GM19328 (cell line): Measurements from ENCODE around the gene DIPK1A.

ENCODE experiments used
- ATAC-seq: cut with Tn5 transposase; IDR thresholded peaks from one replicate; pipeline ENCODE4 v1.9.1; 2021; ENCODE audit warnings: mild to moderate bottlenecking, moderate library complexity; ENCODE audit not compliant: unreplicated experiment

Gene DIPK1A

DNA sequence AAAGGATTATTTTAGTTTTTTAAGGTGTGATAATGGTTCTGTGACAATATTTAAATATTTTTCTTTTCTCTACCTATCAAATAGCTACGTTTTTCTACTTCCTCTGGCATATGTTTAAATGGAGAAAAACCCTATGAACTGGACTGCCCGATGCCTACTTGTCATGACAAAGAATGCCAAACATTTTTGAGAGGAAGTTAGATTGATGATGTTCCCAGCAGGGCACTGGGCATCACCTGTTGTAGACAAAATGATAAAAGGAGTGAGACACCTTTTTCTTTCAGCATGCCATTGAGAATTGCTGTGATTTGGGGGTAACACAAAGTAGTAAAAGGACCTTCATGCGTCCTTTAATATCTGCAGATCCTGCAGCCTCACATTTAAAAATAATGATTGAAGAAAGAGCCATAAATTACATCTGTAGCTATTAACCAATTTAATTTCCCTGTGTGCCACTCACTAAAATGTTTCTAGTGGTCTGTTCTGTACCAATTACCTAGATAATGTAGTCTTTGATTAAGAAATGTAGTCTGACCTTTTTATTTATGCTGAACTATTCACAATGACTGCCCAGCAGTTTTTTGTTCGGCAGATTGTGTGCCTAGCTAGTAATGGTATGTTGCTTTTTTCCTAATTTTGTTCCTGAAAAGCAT lies 81.8 kb downstream of the DIPK1A start:
- no peak for ATAC-seq

DNA sequence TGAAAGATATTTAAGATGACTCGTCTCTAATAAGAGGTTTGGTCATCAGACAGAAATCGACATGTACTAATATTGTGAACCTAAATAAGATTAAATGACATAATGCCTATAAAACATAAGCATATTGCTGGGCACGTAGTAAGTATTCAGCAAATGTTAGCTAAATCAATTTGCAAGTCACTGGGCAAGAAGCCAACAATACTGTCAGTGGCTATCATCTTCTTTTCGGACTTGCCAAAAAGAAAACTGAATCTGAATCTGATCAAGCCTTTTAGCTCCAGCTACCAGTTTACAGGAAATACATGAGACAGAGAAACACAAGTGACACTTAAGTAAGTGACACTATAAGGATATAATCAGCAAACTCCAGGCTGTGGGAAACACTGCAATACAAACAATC lies 83.5 kb downstream of the DIPK1A start:
- ATAC-seq: no peak

DNA sequence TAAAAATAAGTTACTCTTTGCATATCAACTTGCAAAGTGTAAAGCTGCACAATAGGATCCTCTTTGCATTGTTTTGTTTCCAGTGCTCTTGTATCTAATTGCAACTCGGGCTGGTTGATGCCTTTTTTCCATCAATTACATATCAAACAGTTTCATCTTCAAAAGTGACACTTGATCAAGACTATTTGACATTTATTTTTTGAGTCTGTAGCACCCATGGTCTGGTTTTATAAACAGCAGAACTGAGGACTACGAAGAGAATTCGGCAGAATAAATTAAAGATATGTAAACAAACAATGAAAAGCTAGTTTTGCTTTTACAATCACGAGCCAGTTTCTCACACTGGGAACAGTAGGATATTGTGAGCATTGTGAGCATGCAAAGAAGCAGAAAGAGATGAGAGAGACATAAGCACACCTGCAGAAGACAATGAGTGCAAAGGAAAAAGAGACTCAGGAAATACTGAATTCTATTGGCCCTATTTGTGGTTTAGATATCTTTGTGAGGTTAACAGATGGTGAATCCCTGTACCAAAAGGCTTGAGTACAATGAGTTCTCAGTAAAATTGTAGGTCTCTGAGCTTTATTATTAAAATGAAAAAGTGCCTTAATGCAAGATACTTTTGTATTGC lies 84.1 kb downstream of the DIPK1A start:
- ATAC-seq: no peak

DNA sequence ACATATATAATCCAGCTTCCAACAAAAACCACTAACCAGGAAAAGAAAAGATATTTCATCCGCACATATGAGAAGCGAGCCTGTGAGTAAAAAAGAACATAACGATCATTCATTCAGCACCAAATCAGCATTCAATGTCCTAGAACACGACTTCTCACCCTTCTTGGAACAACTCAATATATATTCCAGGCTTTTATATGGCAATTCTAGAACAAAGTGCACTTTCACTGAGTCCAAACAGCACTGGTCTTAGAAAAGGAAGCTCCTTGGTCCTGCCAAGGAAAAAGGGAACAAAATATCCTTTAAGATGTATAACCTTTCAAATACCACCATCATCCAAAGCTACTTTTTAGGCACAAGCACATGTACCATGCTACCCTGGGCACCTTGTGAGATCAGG lies 84.9 kb downstream of the DIPK1A start:
- ATAC-seq: no peak

DNA sequence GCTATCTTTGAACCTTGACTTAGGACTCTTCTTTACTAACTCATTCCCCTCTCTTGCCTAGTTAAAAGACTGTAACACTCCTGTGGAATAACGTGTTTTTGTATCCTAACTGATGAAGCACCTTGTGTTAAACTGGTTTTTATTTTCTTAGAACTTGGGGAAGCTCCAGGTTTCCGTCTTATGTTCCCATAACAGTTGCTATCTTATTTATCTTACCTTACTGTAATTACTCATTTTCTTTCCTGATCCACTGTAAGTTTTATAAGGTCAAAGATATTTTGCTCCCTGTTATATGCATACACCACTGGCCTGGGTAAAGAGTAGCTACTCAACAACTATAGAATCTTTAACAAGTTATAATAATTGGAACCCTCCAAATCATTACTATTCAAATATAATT lies 86.3 kb downstream of the DIPK1A start:
- no peak for ATAC-seq

DNA sequence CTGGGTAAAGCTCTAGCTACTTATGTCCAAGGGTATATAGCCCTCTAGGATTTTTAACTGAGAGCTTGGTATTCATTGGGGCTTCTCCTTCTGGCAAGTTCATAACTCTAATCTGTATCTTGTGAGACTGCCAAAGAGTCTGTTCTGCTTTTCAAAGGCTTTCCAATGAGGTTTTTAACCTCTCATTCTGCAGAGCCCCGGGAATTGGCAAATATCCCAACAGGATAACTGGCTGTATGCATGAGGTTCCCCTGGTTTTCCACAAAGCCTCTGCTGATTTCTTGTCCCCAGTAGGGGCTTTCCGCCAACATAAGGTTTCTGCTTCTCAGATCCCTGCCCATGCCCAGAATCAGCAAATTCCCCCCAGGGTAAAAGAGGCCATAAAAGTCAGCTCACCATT lies 88.5 kb downstream of the DIPK1A start:
- no peak for ATAC-seq

DNA sequence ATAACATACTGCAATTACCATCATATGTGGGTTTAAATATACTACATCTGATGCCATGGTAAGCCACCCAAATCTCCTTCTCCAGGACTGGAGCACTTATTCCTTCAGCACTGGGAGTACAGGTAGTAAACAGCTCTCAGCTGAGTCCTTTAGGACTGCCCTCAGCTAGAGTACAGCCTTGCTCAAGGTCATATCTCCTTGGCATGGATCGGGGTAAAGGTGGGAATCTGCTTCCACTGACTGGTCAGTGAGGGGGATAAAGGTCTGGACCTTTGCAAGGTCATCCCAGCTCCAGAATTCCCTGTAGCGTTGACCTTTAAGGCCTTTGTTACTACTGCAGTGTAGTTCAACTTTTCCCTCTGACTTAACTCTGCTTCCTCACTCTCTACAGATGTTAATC lies 90.7 kb downstream of the DIPK1A start:
- ATAC-seq: no peak

DNA sequence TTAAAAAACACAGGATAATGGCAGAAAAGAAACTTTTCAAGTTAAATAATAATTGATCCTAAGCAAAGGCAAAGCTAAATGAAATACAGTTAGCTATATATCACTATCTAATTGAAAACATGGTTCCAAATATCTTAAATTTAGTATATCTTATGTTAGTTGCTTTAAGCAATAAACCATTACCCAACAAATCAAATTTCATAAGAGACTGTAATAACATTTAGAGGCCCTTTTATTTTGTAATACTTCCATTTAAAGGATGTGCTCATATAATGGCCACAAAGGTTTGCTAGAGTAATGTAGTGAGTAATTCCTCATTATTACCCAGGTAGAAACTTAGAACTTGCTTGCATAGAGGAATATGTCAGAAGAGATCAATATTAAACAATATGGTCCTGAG lies 97.1 kb downstream of the DIPK1A start:
- no peak for ATAC-seq

DNA sequence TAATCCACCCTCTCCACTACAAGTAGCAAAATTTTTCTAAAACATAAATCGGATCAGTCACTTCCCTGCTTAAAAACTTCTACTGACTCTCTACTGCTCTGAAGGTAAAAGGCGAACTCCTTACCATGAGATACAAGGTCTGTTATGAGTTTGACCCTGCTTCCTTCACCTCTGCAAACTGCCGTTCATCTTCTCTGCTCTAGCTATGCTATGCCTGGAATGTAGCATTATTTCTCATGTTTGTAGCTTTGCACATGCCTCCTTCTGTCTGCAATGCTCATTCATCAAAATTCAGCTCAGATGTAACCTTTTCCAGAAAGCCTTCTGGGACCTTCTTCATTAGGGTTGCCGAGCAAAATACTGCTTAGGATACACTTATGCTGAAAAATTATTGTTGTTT lies 98.7 kb downstream of the DIPK1A start:
- ATAC-seq: no peak

DNA sequence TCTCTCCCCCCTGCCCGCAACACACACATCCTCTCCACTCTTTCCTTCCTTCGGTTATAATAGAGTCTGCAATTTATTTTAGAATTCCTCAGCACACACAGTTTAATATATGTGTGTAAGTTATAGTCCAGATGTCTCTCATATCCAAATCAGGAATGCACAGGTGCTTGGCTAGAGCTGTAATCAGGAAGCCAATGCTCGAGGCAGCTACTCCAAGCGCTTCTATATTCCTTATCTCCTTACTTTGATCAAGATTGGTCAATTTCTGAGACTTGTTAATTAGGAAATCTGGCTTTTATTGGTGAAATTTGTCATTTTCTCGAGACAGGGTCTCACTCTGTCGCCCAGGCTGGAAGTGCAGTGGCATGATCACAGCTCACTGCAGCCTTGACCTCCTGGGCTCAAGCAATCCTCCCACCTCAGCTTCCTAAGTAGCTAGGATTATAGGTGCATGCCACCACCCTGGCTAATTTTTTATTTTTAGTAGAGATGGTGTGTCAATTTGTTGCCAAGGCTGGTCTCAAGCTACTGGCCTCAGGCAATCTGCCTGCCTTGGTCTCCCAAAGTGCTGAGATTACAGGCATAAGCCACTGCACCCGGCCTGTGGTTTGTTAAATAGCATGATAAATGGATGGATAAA lies 101.7 kb downstream of the DIPK1A start:
- no peak for ATAC-seq

DNA sequence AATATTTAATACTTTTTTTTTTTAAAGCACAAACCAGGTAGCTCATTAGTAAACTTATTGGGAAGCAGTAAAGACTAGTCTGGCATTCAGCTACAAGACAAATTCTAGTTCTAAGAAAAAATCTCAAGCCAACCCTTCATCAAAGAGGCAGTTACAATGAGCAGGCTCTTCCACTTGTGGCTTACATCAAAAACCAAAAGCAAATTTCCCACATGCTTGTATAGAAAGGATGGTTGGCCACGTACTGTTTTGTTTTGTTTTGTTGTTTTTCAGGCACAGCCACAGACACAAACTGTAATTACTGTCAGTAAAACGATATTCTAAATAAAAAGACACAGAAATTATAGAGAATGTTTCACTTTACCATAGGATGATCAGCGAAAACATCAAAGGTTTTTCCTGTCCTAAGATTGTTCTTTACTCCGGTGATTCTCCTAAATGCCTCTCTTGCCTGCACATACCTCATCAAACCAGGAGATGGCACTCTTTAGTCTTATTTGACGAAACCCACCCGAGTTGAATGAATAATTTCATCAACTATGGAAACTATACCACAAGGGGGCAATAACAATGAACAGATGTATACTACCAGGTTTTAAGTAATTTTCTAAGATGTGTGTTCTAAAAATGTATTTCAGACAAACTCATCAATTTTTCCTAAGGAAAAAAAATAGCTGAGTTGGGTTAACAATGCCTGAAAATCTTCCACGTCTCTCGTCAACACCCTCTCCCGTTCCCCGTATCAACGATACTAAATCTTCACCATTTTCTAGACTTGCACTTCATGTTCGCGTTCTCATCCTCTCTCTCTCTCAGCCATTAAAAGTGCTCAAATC lies 102.5 kb downstream of the DIPK1A start:
- ATAC-seq: no peak

DNA sequence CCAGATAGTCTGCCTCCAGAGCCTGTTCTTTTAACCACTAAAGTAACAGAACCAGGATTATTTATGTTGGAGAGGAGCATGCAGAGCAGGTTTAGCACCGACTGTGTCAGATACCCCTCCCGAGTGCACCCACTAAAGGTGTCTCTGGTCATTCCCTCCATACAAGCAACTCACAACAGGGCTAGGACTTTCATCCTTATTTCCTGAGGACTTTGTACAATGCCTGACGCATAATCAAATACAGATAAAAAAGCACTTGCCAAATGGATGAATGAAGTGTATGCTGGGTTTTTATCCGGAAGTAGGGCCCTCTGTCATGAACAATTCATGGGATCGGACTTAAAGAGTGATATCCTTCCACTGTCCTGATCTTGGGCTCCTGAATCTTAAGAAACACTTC lies 103.4 kb downstream of the DIPK1A start:
- no peak for ATAC-seq

DNA sequence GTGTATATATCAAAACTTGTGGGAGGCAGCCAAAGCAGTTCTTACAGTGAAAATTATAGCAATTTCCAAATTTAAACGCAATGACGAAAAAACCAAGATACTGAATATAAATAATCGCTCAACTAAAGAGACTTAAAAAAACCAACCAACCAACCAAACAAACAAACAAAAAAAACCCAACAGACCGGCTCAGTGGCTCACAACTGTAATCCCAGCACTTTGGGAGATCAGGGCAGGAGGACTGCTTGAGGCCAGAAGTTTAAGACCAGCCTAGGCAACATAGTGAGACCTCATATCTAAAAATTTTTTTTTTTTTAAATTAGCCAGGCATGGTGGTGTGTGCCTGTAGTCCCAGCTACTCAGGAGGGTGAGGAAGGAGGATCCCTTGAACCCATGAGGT lies 106.0 kb downstream of the DIPK1A start:
- no peak for ATAC-seq

DNA sequence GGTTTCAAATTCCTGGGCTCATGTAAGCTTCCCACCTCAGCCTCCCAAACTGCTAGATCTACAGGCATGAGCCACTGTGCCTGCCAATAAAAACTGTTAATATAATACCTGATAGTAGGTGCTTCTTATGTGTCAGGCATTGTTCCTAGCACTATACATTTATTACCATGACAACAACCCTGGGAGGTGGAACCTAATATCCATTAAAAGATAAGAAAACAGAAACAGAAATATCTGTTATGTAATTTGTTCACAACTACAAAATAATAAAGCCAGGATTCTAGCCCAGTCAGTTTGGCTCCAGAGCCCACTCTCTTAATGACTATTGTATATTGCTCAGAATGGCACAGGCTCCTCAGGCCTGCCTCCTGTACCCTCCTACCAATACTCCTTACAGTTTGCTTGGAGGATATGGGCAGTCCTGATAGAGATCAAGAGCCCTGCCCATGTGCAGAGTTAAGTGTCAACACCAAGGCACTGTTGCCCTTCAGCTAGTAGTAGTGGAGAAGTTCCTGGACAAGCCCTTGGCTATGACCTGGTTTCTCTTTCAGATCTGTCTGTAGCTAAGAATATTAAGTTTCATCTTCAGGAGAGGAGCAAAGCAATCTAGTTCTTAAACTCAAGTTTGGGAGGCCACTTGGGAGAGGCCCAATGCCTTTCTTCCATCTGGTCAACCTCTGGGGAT lies 107.0 kb downstream of the DIPK1A start:
- ATAC-seq: no peak

DNA sequence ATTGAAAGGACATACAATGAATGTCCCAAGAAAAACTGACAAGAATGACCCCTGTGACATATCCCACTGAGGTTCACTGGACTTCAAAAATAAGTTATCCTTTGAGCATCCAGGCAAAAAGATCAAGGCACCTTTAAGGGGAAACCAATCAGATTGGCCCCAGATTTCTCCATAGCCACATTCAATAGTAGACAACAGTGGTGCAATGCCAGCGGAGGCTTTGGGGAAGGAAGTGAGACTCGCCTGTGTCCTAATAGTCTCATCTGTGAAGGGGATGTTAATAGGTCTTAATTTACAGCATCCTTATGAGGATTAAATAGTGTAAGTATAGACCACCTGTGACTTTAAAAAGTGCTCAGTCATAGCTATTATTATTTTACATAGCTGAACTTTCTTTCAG lies 108.0 kb downstream of the DIPK1A start:
- ATAC-seq: no peak

DNA sequence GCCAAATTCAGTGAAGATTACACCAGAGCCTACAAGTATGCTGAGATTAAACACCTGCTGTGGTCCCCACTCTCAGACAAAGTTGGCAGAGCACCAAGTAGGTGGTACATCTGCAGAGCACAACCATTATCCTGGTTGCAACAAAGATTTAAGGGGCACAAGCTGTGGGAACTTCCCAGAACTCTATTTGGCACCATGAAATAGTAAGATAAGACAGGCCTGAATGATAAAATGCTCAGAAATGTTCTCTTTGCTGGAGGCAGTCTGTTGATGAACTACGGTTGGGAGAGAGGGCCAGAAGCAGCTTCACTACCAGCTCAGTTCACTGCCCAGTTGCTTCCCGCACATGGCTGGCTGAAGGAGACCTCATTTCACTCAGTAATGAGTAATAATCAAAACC lies 109.5 kb downstream of the DIPK1A start:
- no peak for ATAC-seq

DNA sequence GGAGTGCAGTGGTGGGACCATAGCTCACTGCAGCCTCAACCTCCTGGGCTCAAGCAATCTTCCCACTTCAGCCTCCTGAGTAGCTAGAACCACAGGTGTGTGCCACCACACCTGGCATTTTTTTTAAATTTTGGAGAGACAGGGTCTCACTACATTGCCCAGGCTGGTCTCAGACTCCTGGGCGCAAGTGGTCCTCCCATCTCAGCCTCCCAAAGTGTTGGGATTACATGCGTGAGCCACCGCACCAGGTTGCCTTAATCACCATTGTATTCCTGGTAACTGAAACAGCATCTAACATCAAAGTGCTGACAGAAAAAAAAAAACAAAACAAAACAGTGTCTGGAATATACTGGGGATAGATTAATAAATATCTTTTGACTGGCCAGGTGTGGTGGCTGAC lies 111.2 kb downstream of the DIPK1A start:
- ATAC-seq: no peak

DNA sequence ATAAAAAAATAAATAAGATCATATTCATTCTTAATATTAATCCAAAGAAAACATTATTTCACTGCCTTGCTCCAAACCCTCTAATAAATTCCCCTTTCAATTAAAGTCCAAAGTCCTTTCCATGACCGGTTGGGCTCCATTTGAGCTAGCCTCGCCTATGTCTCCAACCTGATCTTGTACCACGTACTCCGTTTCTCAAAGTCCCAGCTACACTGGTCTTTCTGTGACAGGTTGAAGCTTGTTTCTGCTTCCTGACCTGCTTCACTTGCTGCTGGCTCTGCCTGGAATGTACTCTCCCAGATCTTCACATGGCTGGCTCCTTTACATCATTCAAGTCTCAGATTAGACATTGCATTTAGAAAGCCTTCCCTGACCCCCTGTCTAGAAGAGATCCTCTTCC lies 113.1 kb downstream of the DIPK1A start:
- ATAC-seq: no peak

DNA sequence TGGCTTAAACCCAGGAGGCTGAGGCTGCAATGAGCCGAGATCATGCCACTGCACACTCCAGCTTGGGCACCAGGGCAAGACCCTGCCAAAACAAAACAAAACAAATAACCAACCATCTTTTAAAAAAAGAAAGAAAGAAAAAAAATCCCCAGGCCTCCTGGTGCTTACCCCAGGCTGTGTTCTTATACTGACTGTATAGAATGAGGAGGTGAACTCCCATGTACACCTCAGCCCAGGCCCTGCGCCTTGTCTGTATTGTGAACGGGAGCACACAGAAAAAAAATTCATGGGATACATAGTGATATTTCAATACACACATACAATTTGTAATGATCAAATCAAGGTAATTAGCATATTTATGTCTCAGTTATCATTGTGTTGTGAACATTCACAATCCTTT lies 115.4 kb downstream of the DIPK1A start:
- ATAC-seq: no peak

DNA sequence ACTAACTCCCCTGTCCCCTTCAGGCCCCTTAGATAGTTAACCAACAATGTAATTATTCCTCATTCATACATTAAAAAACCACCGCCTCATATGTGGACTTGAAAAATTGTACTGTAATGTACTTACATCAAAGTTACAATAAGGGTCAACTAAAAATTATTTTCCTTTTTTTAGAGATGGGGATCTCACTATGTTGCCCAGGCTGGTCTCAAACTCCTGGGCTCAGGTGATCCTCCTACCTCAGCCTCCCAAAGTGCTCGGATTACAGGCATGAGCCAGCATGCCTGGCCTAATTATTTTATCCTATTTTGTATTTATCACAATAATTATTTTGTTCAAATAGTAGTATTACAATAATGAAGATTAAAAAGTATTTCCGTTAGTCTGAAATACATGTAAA lies 116.8 kb downstream of the DIPK1A start:
- ATAC-seq: no peak
